ENCODE results near the gene TIAM1.

DNA sequence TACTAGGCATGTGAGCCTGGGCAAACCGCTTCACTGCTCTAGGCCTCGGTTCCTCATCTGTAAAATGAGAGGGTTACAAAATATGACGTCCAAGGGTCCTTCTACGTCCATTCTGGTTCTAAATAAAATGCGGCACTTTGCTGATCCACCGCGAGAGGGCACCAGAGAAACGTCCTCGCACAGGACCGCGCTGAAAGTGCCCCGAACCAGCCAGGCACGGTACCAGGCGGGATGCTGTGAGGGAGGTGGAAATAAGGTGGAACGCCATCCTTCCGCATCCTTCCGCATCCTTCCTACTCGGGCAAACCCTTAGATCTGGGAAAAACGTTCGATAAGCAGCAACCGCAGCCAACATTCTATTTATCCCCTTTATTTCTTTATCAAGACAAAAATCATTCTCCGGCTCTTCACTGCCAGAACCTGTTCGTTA is 245.5 kb downstream of the TIAM1 start:
- TF ChIP-seq, protein P1, sequence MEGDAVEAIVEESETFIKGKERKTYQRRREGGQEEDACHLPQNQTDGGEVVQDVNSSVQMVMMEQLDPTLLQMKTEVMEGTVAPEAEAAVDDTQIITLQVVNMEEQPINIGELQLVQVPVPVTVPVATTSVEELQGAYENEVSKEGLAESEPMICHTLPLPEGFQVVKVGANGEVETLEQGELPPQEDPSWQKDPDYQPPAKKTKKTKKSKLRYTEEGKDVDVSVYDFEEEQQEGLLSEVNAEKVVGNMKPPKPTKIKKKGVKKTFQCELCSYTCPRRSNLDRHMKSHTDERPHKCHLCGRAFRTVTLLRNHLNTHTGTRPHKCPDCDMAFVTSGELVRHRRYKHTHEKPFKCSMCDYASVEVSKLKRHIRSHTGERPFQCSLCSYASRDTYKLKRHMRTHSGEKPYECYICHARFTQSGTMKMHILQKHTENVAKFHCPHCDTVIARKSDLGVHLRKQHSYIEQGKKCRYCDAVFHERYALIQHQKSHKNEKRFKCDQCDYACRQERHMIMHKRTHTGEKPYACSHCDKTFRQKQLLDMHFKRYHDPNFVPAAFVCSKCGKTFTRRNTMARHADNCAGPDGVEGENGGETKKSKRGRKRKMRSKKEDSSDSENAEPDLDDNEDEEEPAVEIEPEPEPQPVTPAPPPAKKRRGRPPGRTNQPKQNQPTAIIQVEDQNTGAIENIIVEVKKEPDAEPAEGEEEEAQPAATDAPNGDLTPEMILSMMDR (conservative IDR thresholded peaks at IDR 0.05; ENCODE audit: low read length), result peak; percentile 96
- TF ChIP-seq EZH2phosphoT487 (IDR thresholded peaks at IDR 0.05; ENCODE audit: borderline replicate concordance, low read depth, low read length), result no peak
